ENCODE results near the gene MORC1. TPM values are rescaled to one million over a fixed set of nuclear protein-coding genes. Genes with fewer than 3 reads are reported as not detected.

Gene MORC1
- total RNA-seq, 1 donor from 2014 or later, result not detected

DNA sequence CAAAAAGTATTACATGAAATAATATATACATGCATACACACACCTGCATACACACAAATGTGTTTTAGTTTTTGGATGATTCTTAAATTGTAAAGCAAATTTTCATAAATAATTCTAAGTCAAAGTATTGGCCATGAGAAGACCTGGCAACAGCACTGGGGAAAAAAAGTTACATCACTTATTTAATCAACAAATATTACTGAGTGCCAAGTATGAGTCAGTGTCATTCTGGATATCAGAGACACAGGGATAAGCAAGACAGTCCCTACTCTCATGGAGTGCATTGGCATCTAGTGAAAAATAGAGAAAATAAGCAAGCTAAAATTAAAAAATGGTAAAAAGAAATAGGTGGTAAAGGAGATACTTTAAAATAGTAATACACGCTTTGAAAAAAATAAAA, 134.9 kb downstream of the MORC1 start:
- TF ChIP-seq, protein P1, sequence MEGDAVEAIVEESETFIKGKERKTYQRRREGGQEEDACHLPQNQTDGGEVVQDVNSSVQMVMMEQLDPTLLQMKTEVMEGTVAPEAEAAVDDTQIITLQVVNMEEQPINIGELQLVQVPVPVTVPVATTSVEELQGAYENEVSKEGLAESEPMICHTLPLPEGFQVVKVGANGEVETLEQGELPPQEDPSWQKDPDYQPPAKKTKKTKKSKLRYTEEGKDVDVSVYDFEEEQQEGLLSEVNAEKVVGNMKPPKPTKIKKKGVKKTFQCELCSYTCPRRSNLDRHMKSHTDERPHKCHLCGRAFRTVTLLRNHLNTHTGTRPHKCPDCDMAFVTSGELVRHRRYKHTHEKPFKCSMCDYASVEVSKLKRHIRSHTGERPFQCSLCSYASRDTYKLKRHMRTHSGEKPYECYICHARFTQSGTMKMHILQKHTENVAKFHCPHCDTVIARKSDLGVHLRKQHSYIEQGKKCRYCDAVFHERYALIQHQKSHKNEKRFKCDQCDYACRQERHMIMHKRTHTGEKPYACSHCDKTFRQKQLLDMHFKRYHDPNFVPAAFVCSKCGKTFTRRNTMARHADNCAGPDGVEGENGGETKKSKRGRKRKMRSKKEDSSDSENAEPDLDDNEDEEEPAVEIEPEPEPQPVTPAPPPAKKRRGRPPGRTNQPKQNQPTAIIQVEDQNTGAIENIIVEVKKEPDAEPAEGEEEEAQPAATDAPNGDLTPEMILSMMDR (conservative IDR thresholded peaks at IDR 0.05; ENCODE audit: low read depth, low read length), result no peak
- no peak for DNase-seq (ENCODE audit: low read depth)
- H3K4me3 ChIP-seq (ENCODE audit: low read depth, low read length), result no peak overlapping the region

DNA sequence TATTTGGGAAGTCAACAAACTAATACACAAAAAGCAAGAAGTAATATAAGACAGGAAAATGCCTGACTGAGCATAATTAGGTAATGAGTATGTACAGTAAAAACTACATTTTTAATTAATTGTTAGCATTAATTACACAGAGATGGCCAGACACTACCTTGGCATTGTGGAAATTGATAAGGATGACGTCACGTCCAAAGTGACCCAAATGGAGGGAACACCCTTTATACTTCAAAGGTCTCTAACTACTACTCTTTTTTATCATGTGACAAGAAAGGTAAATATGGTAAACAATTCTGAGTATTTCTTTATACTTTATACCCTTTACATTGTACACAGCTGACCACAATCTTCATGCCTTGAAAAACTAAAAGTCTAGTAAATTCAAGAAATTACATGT, 141.9 kb downstream of the MORC1 start:
- no peak for DNase-seq (ENCODE audit: low read depth)
- TF ChIP-seq, protein P1 (conservative IDR thresholded peaks at IDR 0.05; ENCODE audit: low read depth, low read length), result no peak
- no peak overlapping the region for H3K4me3 ChIP-seq (ENCODE audit: low read depth, low read length)

DNA sequence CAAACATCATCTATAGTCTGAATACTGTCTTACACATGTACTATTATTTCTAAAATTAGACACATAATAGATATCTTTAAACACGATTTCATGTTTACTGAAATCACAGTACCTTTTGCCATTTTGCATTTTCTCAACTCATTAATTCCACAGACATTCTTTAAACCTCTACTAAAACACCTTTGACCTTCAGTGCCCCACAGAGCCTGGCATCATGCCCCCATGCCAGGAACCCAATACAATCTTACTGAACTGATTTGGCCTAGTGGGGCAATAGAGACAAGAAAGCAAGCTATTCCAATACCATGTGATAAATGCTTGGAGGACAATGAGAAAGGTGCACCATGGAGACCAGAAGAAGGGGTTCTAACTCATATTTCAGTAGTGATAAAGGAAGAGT, 144.9 kb downstream of the MORC1 start:
- no peak overlapping the region for H3K4me3 ChIP-seq (ENCODE audit: low read depth, low read length)
- TF ChIP-seq, protein P1 (conservative IDR thresholded peaks at IDR 0.05; ENCODE audit: low read depth, low read length), result no peak
- no peak for DNase-seq (ENCODE audit: low read depth)

DNA sequence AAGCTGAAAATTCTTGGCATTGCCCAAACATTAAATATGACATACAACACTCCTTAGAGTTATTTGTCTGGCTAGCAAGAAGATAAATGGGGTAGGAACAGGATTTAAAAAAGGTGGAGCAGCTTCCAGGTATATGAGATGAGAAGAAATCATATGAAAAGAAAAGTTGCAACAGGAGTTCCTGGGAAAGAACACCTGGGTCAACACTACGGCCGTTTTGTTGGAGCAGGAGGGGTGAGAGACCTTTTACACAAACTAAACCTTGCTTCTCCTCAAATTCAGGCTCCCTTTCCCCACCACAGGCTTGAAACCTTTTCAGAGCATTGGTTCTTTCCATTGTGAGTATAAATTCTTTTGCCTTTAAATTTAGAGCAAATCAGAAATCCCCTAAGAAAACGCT, 145.5 kb downstream of the MORC1 start:
- TF ChIP-seq, protein P1 (conservative IDR thresholded peaks at IDR 0.05; ENCODE audit: low read depth, low read length), result no peak
- DNase-seq (ENCODE audit: low read depth), result no peak
- H3K4me3 ChIP-seq (ENCODE audit: low read depth, low read length), result no peak overlapping the region

DNA sequence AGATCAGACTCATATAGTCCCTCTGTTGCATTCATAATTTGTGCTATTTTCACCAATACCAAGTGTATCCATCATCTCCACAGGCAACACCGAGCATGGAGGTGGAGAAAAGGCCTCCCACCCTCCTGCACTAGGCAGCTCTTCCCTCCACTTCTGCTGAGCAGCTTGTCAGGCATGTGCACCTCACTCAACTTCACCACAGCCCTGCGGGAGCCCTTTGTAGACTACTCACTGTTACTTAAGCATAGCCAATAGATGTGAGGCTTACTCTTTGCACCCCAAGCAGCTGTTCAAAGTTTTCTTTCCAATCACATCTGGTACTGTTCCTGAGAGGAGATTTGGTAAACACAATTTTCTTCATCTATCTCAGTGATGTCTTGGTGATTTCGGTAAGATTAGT, 147.4 kb downstream of the MORC1 start:
- H3K4me3 ChIP-seq (ENCODE audit: low read depth, low read length), result no peak overlapping the region
- DNase-seq (ENCODE audit: low read depth), result no peak

DNA sequence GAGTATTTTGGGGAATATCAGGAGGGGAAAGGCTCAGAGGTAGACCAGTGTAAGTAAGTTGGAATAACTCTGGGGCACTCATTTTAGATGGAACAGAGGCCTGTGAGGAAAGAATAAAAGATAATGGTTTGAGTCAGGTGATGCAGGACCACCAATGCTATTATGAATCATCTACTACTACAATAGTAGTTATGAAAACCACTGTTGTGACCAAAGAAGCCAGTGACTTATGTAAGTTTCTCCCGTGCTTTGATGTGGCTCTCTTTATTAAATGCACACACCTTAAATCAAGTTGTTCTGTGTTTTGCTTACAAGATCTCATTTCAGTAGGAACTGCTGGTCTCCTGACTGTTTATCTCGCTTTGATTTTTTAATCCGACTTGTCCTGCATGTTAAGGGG, 151.2 kb downstream of the MORC1 start:
- no peak overlapping the region for H3K4me3 ChIP-seq (ENCODE audit: low read depth, low read length)
- no peak for DNase-seq (ENCODE audit: low read depth)
- TF ChIP-seq, protein P1 (conservative IDR thresholded peaks at IDR 0.05; ENCODE audit: low read depth, low read length), result no peak

More for the DNA sequence above, 147.4 kb downstream of the MORC1 start:
- TF ChIP-seq, protein P1 (conservative IDR thresholded peaks at IDR 0.05; ENCODE audit: low read depth, low read length), result no peak

DNA sequence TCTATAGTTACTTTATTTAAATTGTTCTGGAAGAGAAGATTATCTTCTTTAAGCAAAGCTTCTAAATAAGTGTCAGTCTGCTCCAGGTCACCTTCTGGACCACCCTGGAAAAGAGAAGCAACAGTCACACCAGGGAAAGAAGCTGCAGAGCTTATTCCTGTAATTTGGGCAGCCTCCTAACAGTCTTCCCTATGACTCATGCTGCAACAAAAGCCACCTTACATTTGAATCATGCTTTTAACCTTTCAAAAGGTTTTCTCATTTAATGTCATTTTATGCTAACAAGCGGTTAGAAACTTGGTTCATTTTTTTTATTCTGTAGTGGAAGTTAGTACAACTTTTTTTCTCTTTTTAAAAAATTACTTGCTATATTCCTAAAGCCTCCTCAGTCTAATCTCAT, 158.9 kb downstream of the MORC1 start:
- DNase-seq (ENCODE audit: low read depth), result no peak
- TF ChIP-seq, protein P1 (conservative IDR thresholded peaks at IDR 0.05; ENCODE audit: low read depth, low read length), result no peak
- H3K4me3 ChIP-seq (ENCODE audit: low read depth, low read length), result no peak overlapping the region

Measured in epithelial cell of proximal tubule (primary cell).